Vagina (tissue), 2 donors: ENCODE measurements around the gene TMEM266. TPM values are rescaled to one million over a fixed set of nuclear protein-coding genes. Genes with fewer than 3 reads are reported as not detected.

Experiments used
- DNase-seq, 2 donors: peaks; one replicate each; pipeline ENCODE4 v3.0.0-alpha.2; 2017; ENCODE audit errors: extremely low spot score in 2 of 2
- H3K27ac ChIP-seq: fragments of 200-600 bp; sonication (generic); one replicate; pipeline ENCODE4 v1.5.1; 2019
- H3K27me3 ChIP-seq: fragments of 200-600 bp; sonication (generic); one replicate; pipeline ENCODE4 v1.5.1; 2019
- H3K36me3 ChIP-seq, 2 donors: fragments of 200-600 bp; sonication (generic); one replicate each; pipeline ENCODE4 v1.5.1; 2017 to 2019
- H3K4me1 ChIP-seq: fragments of 200-600 bp; sonication (generic); one replicate; pipeline ENCODE4 v1.5.1; 2019
- H3K4me3 ChIP-seq, 2 donors: fragments of 200-600 bp; sonication (generic); 1 replicate in 1 of 2; 2 replicates in 1 of 2; pipeline ENCODE4 v1.5.1; 2016 to 2019
- H3K9me3 ChIP-seq: fragments of 200-600 bp; sonication (generic); one replicate; pipeline ENCODE4 v1.5.1; 2019
- POLR2A ChIP-seq, 2 donors: fragments of 450-650 bp; IDR thresholded peaks; one replicate each; pipeline ENCODE4 v1.6.1; 2017; ENCODE audit warnings: antibody characterized with exemption in 2 of 2, mild to moderate bottlenecking in 2 of 2, moderate library complexity in 2 of 2
- POLR2AphosphoS5 ChIP-seq, 2 donors: sonication (generic); formaldehyde crosslinking; IDR thresholded peaks; one replicate each; pipeline ENCODE4 v1.9.0; 2017; ENCODE audit warnings: antibody characterized with exemption in 2 of 2, mild to moderate bottlenecking in 2 of 2, low read depth in 1 of 2; ENCODE audit not compliant: insufficient read depth in 1 of 2
- intact Hi-C: fragments of 100-400 bp; cut with DNase I; formaldehyde crosslinking; loops from one replicate; pipeline ENCODE4 v1.15.1; 2023
- total RNA-seq: library from RNA; depleted of rRNA; stranded (reverse); fragments of >200 nt; gene quantifications from one replicate; pipeline ENCODE4 v1.2.3, GENCODE V29; 2016
- TF ChIP-seq, protein P1 (sequence below), 3 experiments: fragments of 450-650 bp in 2 of 3; fragments of 200-600 bp in 1 of 3; sonication (generic) in 1 of 3; IDR thresholded peaks; one replicate each; pipeline ENCODE4 v1.5.1; 2017 to 2019; ENCODE audit warnings: antibody characterized with exemption in 3 of 3, mild to moderate bottlenecking in 2 of 3, moderate library complexity in 2 of 3

TMEM266 gene
- total RNA-seq, 1 donor from 2014 or later = not detected

DNA sequence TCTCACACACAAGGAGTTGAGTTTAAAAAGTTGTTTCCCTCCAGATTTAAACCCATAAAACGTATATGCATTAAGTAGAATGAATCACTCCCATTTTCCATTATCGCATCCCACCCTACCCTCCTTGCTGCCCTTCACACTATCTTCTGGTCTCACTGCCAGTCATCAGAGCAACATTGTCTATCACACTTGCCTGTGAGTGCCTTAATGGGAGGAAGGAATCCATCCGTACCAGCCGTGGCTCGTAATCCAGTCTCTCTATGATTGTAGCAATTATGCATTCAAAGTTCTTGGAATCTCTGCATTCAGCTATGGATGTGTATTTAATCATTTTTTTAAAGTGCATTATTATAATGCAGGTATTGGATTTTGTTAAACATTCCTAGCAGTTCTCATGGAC lies 1.9 kb downstream of the TMEM266 start:
- DNase-seq = no peak
- peaks cover 17% of the 10 kb centered on the region for H3K4me1 ChIP-seq
- TF ChIP-seq POLR2AphosphoS5 (IDR thresholded peaks at IDR 0.05; ENCODE audit: insufficient read depth in 1 of 2, low read depth in 1 of 2) (no peak), POLR2A (IDR thresholded peaks at IDR 0.05) (no peak)
- TF ChIP-seq, protein P1, sequence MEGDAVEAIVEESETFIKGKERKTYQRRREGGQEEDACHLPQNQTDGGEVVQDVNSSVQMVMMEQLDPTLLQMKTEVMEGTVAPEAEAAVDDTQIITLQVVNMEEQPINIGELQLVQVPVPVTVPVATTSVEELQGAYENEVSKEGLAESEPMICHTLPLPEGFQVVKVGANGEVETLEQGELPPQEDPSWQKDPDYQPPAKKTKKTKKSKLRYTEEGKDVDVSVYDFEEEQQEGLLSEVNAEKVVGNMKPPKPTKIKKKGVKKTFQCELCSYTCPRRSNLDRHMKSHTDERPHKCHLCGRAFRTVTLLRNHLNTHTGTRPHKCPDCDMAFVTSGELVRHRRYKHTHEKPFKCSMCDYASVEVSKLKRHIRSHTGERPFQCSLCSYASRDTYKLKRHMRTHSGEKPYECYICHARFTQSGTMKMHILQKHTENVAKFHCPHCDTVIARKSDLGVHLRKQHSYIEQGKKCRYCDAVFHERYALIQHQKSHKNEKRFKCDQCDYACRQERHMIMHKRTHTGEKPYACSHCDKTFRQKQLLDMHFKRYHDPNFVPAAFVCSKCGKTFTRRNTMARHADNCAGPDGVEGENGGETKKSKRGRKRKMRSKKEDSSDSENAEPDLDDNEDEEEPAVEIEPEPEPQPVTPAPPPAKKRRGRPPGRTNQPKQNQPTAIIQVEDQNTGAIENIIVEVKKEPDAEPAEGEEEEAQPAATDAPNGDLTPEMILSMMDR (IDR thresholded peaks at IDR 0.05) = no peak
- no peak overlapping the region for H3K27ac ChIP-seq
- no peaks in the 10 kb centered on the region for H3K9me3 ChIP-seq
- H3K4me3 ChIP-seq = no peak overlapping the region
- intact Hi-C loops = no loop called here
- H3K36me3 ChIP-seq = no peaks in the 10 kb centered on the region
- H3K27me3 ChIP-seq = no peaks in the 10 kb centered on the region

DNA sequence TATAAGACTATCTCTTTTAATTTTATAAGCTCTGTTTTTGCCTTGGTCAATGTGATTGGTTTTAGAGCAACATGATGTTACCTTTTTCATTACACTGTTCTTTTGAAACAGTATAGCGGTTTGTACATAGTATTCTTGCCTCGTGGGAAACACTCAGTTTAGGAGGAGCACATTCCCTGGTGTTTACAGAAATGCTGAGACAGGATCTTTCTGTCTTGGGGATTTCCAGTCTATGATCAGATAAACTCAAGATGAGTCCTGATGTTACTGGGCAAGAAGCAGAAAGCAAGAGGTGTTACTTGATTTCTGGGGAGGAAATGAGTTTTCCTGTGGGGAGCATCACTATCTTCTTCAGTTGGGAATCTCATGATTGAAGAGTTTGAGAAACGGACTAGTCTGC lies 2.5 kb downstream of the TMEM266 start:
- no peaks in the 10 kb centered on the region for H3K9me3 ChIP-seq
- H3K27me3 ChIP-seq = no peaks in the 10 kb centered on the region
- no peak overlapping the region for H3K4me3 ChIP-seq
- DNase-seq = no peak
- peaks cover 17% of the 10 kb centered on the region for H3K4me1 ChIP-seq
- H3K27ac ChIP-seq = no peak overlapping the region
- TF ChIP-seq POLR2A (IDR thresholded peaks at IDR 0.05) (no peak), POLR2AphosphoS5 (IDR thresholded peaks at IDR 0.05; ENCODE audit: insufficient read depth in 1 of 2, low read depth in 1 of 2) (no peak)
- TF ChIP-seq, protein P1 (IDR thresholded peaks at IDR 0.05) = no peak
- H3K36me3 ChIP-seq = no peaks in the 10 kb centered on the region
- intact Hi-C loops = no loop called here

DNA sequence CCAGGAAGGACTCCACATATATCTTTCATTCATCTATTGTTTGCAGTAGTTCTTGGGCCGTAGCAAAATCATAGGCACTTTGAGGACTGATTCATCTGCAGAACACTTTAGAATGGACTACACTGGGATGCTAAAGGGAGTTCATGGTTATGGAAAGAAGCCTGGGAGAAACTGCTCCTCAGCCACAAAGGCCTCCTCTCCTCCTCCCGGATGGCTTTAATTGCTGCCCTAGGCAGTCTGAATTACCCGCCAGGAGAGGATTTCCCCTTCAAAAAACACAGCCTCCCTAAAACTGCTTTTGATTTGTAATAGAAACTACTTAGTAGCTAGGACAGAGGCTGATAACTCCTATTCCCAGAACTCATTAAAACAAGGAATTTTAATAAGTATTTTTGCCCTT lies 4.6 kb downstream of the TMEM266 start:
- Histone ChIP-seq H3K4me3 (no peak overlapping the region), H3K36me3 (no peaks in the 10 kb centered on the region), H3K27me3 (no peaks in the 10 kb centered on the region), H3K27ac (no peak overlapping the region), H3K4me1 (peaks cover 7% of the 10 kb centered on the region), H3K9me3 (no peaks in the 10 kb centered on the region)
- no peak for DNase-seq
- TF ChIP-seq POLR2A (IDR thresholded peaks at IDR 0.05) = no peak
- TF ChIP-seq, protein P1 (IDR thresholded peaks at IDR 0.05) = no peak
- no peak for TF ChIP-seq POLR2AphosphoS5 (IDR thresholded peaks at IDR 0.05; ENCODE audit: insufficient read depth in 1 of 2, low read depth in 1 of 2)
- intact Hi-C loops = no loop called here

DNA sequence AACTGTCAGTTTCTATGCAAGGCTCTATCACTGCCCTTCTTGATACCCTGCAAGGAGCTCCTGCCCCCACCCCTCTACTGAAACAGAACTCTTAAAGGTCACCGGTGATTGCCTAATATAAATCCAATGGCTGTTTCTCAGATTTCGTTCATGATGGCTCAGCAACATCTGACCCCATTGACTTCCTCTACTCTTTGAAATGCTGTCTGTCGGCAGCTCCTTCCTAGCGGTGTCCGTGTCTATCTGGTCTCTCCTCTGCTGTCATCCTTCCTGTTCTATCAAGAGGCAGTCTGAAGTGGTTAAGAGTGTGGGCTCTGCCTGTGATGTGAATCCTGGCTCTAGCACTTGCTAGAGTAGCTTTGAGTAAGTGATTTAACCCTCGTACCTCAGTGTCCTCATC lies 5.5 kb downstream of the TMEM266 start:
- intact Hi-C loops = no loop called here
- Histone ChIP-seq H3K36me3 (no peaks in the 10 kb centered on the region), H3K4me3 (no peak overlapping the region), H3K4me1 (peaks cover 3% of the 10 kb centered on the region), H3K27ac (no peak overlapping the region), H3K9me3 (no peaks in the 10 kb centered on the region), H3K27me3 (no peaks in the 10 kb centered on the region)
- TF ChIP-seq POLR2AphosphoS5 (IDR thresholded peaks at IDR 0.05; ENCODE audit: insufficient read depth in 1 of 2, low read depth in 1 of 2) (no peak), POLR2A (IDR thresholded peaks at IDR 0.05) (no peak)
- TF ChIP-seq, protein P1 (IDR thresholded peaks at IDR 0.05) = no peak
- no peak for DNase-seq

DNA sequence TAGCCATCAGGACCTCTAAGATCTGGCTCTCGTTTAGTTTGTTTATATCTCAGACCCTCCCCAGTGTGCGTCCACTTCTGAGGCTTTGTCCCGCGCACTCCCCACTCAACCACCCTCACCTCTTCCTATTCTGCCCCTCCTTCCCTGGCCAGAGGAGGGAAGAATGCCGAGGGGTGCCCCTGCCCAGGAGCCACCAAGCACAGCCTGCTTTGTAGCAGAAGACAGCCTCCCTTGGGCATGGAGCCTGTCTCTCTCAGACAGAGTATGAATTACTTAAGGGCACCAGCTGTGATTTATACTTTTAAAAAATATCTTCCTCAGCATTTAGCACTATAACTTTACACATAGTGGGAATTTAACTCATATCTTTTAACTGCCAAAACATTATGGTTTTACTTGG lies 6.0 kb downstream of the TMEM266 start:
- intact Hi-C loops = no loop called here
- Histone ChIP-seq H3K27ac (no peak overlapping the region), H3K27me3 (no peaks in the 10 kb centered on the region), H3K4me3 (no peak overlapping the region), H3K4me1 (no peaks in the 10 kb centered on the region), H3K36me3 (no peaks in the 10 kb centered on the region), H3K9me3 (no peaks in the 10 kb centered on the region)
- TF ChIP-seq POLR2AphosphoS5 (IDR thresholded peaks at IDR 0.05; ENCODE audit: insufficient read depth in 1 of 2, low read depth in 1 of 2) = no peak
- no peak for DNase-seq

DNA sequence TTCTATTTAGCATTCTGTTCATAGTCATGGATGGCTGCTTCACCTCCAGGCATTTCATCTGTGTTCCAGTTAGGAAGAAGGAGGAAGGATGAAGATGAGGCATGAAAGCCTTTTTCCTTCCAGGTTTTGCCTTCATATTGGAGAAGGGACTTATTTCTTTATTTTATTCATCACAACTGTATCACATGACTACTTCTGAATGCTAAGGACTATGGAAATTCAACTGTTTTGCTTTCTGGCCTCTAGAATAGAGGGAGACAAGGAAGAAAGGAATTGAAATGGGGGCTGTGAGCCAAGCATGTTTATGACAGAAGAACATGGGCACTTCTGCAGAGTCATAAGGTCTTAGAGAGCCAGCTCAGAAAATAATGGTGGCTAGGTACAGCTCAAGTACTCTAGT lies 10.4 kb downstream of the TMEM266 start:
- H3K36me3 ChIP-seq = no peaks in the 10 kb centered on the region
- intact Hi-C loops = no loop called here

More for the DNA sequence above, 10.4 kb downstream of the TMEM266 start:
- Histone ChIP-seq H3K4me1 (no peaks in the 10 kb centered on the region), H3K4me3 (no peak overlapping the region), H3K9me3 (no peaks in the 10 kb centered on the region), H3K27me3 (no peaks in the 10 kb centered on the region), H3K27ac (no peak overlapping the region)
- DNase-seq = no peak
- no peak for TF ChIP-seq POLR2AphosphoS5 (IDR thresholded peaks at IDR 0.05; ENCODE audit: insufficient read depth in 1 of 2, low read depth in 1 of 2)
- TF ChIP-seq, protein P1 (IDR thresholded peaks at IDR 0.05) = no peak
- no peak for TF ChIP-seq POLR2A (IDR thresholded peaks at IDR 0.05)
